HG03442 (cell line): ENCODE results near the gene CACNA1C.

Experiments used
- ATAC-seq: cut with Tn5 transposase; IDR thresholded peaks from one replicate; pipeline ENCODE4 v1.9.1; 2021; ENCODE audit warnings: mild to moderate bottlenecking, moderate library complexity; ENCODE audit not compliant: unreplicated experiment

Gene CACNA1C

DNA sequence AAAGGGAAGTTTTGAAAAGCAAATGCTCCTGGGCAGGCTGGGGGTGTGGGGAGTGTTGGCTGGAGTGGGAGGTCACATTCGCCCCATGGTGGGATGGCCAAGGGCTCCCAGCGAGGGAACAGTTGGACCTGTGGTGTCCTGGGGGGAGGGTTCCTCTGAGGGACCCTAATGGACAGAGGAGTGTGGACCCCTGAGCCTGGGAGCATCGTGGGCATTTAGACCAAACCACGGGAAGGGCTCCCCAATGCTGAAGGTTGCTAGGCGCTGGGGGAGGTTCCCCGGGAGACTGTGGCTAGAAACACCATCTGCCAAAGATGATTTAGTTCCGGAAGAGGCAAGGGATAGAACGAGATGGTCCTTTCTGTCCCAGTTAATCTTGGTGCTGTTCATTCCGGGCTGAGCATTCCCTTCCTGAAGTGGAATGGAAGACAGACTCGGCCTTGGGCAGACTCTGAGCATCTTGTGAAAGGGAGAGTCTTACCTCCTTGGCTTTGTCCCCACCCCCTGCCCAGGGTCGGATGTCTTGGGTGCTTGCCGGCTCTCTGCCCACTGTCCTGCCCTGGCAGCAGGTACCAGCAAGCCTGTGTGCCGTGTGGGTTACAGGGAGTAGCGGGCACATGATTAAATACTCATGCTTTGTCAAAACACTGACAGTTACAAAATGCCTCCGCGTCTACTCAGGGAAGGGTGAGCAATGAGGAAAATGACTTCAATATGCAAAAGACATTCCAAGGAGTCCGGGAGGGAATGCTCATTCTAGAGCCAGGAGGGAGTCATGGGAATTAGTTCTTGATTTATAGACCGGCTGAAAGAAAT is 215.9 kb downstream of the CACNA1C start:
- no peak for ATAC-seq

DNA sequence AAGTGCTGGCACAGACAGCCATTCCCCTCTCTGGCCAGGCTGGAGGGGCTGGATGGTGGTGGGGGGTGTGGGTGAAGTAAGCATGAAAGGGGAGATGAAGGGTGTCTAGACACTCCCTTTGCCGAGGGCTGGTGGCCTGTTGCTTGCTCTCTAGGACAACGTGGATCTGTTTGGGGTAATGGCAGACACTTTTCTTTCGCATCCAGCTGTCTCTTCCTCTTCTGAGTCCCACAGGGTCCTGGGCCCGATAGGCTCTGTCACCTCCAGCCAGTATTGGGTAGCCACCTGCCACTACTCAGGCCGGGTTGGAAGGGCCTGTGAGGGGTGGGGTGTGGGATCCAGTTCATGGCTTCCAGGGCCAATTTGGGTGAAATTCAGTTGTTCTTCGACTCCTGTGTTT is 218.1 kb downstream of the CACNA1C start:
- no peak for ATAC-seq

DNA sequence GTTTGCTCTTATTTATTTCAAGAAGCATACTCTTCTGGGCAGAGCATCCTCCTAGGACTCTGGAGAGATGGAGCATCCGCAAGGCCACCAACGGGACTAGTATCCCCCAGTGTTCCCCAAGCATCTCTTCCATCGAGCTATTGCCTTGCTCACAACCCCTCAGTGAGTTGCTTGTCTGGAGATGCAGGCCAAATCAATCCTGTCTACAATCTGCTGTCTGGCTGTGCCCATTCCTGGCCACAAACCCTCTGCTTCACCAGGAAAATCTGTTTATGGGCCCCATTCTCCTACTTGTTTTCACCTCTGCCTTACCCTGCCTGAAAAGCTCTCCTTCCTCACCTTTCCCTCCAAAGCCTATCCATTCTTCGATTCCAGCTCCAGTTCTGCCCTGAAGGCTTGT is 219.2 kb downstream of the CACNA1C start:
- no peak for ATAC-seq

DNA sequence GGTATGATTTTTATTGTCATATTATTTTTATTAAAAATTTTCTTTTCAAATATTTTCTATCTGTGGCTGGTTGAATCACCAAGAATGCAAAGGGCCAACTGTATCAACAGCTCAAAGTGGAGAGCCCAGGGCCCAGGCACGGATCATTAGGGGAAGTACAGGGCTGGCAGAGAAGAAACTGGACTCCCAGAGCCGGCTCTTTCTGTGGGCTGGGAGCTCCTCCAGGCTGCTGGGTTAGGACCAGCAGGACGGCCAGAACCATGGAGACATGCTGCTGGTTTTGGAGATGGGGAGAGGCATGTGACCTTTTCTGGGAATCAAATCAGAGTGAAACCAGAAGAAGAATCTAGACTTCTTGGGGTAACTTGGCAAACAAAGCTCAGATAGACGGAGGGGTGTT is 220.5 kb downstream of the CACNA1C start:
- ATAC-seq = no peak

DNA sequence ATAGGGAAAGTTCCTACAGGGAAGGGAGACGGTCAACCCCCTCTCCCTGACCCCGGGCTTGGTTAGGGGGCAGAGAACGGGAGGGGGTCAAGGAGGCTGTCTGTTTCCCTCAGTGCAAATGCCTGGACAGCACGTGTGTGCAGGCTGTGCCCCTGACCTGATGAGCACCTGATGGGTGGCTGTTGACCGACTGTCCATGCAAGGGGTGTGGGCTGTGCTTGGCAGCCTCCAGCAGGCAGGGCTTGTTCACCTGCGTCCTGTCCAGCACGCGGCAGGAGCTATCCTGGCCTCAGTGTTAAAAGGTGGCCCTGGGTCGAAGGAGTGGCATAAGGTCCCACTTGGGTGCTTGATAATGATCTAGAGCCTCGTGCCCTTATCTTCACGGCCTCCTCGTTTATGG is 221.0 kb downstream of the CACNA1C start:
- no peak for ATAC-seq

DNA sequence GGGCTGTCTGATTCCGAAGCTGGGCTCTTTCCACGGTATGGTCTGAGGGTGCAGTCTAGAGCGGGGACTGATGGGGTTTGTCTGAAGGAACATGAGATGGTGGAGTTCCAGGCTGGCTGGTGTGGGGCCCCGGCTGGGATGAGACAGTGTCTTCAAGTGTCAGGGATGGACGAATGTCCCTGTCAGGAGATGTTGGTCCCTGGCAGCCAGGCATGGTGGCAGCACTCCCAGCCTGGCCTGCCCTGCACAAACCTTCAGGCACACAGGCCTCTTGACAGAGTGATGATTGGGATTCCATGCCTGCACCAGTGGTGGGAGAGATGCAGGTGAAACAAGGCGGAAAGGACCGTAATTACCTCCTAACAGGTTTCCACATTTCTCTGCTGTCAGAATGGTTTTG is 221.9 kb downstream of the CACNA1C start:
- ATAC-seq = no peak

DNA sequence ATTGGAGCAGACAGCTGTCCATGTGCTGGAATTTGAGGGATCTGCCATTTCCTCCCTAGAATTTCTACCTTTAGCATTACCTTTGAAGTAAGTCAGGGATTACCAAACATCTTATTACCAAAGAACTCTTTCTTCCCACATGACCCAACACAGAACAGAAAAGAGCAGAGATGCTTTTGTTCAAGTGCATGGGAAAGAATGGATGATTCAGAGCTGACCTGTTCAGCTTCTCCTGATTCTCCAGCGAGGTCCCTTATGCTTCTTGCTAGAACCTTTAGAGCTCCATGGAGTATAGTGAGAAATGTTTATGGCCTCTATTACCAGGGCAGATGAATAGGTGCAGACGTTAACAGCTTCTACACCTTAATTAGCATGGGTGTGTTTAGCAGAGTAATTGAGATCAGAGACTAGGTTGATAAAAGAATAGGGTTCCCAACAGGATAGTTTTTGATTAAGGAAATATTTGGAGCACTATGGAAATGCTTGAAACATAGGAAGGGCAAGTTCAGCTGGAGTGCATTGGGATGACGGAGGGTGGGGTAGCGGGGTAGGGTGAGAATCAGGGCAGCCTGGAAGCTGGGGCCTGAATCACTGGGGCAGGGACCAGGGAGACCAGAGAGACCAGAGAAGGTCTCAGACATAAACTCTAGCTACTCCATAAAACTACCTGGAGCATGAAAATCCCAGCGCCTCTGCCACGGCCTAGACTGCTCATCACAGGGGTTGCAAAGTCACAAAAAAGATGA is 223.7 kb downstream of the CACNA1C start:
- no peak for ATAC-seq

DNA sequence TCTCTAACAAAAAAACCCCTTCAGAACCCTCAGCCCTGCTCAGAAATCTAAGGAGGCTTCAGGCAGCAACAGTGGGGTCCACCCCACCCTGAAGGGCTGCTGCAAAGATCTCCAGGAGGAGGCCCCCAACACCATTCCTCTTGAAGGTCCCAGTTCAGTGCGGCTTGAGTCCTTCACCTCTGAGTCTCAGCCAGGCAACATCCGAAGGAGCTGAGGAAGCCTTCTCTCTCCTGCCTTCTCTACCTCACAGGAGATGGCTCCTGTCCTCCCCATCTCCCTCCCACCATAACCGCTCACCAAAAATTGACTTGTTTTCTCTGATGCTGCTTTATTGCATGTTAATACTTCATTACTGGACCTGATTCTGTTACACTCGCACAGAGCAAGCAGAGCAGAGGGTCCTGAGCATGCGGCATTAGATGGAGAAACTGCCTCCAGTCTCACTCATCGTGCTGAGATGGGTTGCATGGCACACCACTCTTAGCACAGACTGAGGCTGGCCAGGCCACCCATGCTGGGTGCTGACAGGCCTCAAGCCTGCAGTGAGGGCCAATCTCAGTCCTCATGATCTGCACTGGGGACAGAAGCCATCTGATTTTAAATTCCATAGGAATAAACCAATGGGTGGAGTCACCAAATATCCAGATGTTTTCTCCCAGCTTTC is 224.8 kb downstream of the CACNA1C start:
- ATAC-seq = no peak

DNA sequence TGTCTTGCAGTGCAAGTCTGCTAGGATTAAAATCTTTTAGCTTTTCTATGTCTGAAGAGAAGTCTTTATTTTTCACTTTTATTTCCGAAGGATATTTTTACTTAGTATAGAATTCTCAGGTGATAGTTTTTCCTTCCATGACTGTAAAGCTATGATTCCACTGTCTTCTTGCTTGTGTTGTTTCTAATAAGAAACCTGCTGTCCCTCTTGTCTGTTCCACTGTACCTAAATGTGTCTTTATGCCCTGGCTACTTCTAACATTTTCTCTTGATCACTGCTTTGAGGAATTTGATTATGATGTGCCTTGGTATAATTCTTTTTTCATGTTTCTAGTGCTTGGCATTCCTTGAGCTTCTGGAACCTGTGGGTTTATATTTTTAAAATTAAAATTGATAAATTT is 228.7 kb downstream of the CACNA1C start:
- ATAC-seq = no peak

DNA sequence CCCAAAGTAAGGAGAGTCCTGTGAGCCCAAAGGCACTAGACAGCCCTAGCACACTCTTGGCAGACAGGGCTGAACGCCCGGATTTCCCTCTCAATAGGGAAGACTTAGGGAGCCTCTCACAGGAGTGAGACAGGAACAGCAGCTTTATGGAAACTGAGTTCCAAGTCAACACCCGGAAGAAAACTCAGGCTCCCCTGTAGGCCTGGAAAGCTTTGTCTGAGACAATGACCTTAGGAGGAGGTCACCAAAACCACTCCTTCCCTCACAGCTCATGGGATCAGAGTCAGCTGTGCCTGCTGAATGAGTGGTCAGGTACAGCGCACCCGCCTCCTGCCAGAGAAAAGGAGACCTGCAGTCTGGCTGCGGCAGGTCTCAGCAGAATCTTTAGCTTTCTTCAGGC is 229.5 kb downstream of the CACNA1C start:
- no peak for ATAC-seq

DNA sequence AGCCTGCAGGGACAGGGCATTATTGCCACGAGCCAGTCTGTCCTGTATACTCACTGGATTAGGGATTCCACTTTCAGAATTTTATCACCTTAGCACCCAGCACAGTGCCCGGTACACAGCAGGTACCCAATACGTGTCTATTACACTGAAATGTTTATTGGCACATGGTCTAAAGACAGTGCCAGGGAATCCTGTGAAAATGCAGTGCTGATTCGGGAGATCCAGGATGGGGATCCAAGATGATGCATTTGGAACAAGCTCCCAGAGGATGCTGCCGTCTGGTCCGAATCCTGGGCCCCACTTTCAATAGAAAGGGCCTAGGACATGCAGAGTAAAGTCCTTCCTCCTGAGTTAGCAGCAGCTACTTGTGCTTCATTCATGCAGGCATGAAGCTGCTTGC is 230.7 kb downstream of the CACNA1C start:
- no peak for ATAC-seq

DNA sequence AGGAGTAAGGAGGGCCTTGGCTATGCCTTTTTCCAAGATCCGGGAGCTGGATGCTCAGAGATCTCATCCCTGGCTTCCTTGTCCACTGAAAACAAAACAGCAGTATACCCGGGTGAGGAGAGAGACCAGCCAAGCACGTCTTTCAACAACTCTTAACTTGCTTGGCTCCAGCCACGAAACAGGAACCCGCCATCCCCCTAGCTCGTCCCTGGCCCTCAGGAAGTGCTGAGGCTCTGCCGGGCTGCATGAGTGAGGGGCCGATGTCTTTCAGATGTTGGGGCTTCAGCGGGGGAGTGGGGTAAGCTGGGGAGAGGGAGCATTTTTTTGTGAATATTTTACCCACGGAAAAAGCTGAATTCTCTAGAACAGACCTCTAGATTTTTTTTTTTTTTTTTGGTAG is 231.1 kb downstream of the CACNA1C start:
- ATAC-seq = no peak

DNA sequence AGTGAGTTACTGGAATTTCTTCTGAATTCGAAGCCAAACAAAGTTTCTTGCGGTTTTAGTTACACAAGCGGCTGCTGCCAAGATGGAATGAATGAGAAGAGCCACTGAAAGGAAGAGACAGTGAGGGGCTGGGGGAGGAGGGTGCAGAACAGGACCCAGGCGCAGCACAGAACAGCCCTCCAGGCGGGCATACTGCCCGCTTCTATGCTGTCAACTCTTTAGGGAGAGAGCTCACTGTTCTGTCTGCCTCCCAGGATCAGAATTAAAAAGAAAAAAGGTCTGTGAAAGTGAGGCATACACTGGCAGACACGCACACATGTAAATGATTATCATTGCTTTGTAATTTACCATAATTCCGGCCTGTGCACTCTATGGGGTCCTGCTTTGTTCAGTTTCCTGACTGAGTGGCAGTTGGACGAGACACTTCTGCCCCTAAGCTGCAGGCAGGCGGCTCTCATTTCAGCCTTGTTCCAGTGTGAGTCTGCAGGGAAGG is 231.6 kb downstream of the CACNA1C start:
- ATAC-seq = no peak

DNA sequence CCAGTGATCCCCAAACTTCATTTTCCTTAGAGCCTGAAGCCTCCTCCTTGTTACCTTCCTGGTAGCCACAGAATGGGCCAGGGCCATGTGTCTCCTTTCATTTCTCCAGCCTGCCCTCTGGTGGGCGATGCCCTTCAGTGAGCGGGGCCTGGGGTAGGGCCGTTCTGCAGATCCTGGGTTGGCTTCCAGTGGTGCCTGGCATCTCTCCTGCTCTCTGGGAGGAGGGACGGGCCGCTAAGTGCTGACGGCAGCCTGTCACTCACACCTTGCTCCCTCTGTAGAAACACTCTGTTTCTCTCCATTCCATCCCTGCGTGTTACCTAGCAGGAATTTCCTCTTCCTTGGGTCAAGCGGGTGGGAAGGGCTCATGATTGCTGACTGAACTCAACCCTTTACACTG is 232.1 kb downstream of the CACNA1C start:
- ATAC-seq = no peak

DNA sequence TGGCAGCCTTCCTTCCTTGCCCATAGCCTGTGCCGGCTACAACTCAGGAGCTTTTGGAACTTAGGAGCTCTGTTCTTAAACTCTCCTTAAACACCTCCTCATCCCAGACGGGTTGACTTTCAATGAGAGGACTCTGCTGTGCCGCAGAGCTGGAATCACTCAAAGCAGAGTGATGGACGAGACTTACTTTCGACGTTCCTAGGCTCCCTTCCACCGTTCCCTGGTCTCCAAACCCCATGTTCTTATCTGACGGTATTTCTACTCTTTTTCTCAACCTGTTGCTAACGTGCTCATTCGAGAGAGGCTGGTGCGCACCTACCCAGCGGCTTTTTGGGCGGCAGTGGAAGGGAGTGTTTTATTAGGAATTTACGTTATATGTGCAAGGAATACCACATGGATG is 232.7 kb downstream of the CACNA1C start:
- no peak for ATAC-seq

DNA sequence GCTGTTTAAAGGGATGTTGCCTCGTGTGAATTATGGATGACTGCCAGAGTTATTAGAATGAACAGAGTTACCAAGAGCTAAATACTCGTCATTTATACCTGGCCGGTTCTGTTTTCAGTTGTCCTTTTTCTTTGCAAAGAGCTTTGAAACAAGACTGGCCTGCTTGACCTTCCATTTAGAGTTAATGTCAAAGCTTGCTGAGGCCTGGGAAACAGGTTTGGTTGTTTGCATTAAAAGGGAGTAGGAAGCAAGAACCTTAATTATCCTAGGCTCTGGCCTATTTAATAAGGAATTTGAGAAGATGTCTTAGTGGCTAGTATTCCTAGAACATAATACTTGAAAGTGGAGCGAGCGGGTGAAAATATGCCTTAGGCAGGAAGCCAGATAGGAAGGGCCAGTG is 233.3 kb downstream of the CACNA1C start:
- ATAC-seq = no peak

DNA sequence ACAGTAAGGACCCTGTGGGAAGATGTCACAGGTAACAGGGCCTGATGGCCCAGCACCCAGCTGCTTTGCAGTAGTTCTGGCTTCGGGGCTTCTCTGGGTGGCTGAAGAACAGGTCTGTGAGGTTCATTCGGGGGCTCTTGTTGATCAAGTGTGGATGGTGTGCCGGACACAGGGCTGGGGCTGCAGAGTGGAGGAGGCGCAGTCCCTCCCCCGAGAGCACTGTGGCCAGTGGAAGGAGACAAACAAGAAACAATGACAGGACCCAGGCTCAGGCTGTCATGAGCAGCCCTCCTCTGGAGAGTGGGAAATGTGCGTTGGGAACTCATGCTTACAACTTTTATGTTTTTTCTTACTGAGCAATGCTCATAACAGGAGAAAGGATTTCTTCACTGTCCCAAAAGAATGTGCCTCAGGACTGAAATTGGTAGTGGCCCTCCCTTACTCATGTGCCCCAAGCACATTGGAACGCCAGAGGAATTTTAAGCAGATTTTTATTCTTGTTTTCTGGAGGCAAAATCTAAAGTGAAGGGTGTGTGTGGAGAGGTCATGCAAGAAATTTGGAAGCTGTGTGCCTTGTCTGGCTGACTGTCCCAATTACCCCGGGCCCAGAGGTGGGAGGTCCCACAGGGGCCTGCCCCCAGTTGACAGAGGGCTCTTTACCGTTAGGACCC is 233.8 kb downstream of the CACNA1C start:
- ATAC-seq = no peak

DNA sequence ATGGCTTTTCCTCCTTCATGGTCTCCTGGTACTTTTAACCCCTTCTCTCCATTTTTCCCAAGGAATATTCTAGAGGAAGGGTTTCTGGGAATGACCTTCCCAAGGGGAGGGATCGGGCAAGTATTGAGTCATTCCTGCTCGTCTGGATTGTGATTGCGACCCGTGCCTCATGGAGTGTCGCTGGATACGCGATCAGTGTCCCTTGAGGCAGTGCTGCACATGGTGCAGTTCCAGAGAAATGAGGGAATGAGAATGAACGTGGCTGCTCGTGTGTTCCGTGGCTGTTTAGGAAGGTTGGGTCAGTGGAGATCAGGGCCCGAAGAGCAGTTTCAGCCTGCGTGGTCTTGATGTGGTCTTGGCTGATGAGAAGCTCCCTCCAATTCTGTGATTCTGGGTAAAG is 234.4 kb downstream of the CACNA1C start:
- ATAC-seq = no peak

DNA sequence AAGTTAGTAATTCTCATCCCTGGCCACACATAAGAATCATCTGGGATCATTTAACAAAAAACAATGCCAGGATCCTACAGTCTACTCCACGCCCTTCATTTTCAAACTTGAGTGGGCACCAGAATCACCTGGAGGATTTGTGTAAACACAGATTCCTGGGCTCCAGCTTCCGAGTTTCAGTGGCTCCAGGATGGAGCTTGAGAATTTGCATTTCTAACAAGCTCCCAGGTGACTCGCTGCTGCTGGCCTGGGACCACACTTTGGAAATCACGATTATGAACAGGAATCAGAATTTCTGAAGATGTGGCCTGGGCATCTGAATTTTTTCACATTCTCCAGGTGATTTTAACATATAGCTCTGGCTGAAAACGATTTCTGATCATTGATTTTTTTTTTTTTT is 234.8 kb downstream of the CACNA1C start:
- ATAC-seq = no peak

DNA sequence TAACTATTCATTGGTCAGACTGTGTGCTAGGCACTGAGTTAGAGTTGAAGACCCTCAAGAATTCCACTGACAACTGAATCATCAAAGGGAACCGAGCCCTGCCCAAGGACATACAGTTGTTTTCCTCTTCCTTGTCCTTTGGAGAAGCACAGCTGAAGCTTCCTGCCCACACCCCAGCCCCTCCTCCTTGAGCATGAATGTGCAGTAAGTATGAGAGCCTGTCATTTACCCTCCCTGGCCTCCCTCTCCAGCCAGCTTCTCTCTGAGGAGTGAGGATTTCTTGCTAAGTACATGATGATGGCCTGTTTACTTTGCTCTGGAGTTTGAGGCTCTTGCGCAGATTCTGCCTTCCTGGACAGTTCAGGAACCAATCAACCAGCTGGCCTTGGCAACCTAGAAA is 235.2 kb downstream of the CACNA1C start:
- no peak for ATAC-seq

DNA sequence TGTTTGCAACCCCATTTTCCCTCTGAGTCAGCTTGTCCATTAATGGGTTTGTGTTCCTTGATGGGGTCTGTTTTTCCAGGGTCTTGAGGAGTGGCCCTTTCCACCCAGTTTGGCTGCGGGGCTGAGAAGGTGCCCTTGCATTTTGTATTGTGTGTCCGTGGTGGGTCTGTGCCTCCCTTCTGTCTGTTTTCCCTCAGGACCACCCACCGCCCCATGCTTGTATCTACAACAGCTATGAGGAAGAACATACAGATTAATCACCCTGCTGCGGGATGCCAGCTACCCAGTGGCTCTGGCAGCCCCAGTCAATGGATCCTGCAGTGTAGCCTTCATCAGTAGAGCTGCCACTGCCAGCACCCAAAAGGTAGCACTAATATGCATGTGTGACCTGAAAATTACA is 235.7 kb downstream of the CACNA1C start:
- no peak for ATAC-seq
